ENCODE measurements around the gene ERC2. TPM values are rescaled to one million over a fixed set of nuclear protein-coding genes. Genes with fewer than 3 reads are reported as not detected.

The ERC2 gene
- total RNA-seq, 2 experiments from 2014 or later: not detected

GRCh38 chr3:55477306-55478303, 990.7 kb downstream of the ERC2 start:
- no peaks in the 10 kb centered on the region for H3K36me3 Mint-ChIP-seq
- DNase-seq: no peak
- H3K4me3 Mint-ChIP-seq: no peak overlapping the region
- H3K4me1 Mint-ChIP-seq: no peaks in the 10 kb centered on the region
- H3K9me3 Mint-ChIP-seq: no peaks in the 10 kb centered on the region
- POLR2A ChIA-PET: no interaction called here
- ATAC-seq (ENCODE audit: low read depth): no peak
- peaks cover 28% of the 10 kb centered on the region for H3K27me3 Mint-ChIP-seq
- no peak overlapping the region for H3K27ac Mint-ChIP-seq

- H3K27me3 Mint-ChIP-seq: peaks cover 18% of the 10 kb centered on the region
- POLR2A ChIA-PET: no interaction called here
- H3K9me3 Mint-ChIP-seq: no peaks in the 10 kb centered on the region
- ATAC-seq (ENCODE audit: low read depth): no peak
- no peak overlapping the region for H3K4me3 Mint-ChIP-seq
- no peaks in the 10 kb centered on the region for H3K4me1 Mint-ChIP-seq
- H3K36me3 Mint-ChIP-seq: no peaks in the 10 kb centered on the region
- H3K27ac Mint-ChIP-seq: no peak overlapping the region
- no peak for DNase-seq
Measured at GRCh38 chr3:55476515-55476914, 991.8 kb downstream of the ERC2 start.

GRCh38 chr3:55474213-55474632, 994.0 kb downstream of the ERC2 start:
- Mint-ChIP-seq H3K4me3 (no peak overlapping the region), H3K9me3 (no peaks in the 10 kb centered on the region), H3K27ac (no peak overlapping the region), H3K36me3 (no peaks in the 10 kb centered on the region), H3K4me1 (no peaks in the 10 kb centered on the region), H3K27me3 (peaks cover 5% of the 10 kb centered on the region)
- DNase-seq (no peak), ATAC-seq (ENCODE audit: low read depth) (no peak)
- POLR2A ChIA-PET: no interaction called here

GRCh38 chr3:55473788-55474187, 994.5 kb downstream of the ERC2 start:
- Mint-ChIP-seq H3K9me3 (no peaks in the 10 kb centered on the region), H3K36me3 (no peaks in the 10 kb centered on the region), H3K27ac (no peak overlapping the region), H3K27me3 (peaks cover 3% of the 10 kb centered on the region), H3K4me3 (no peak overlapping the region), H3K4me1 (no peaks in the 10 kb centered on the region)
- no peak for ATAC-seq (ENCODE audit: low read depth)
- DNase-seq: no peak
- POLR2A ChIA-PET: no interaction called here

GRCh38 chr3:55471522-55472280, 996.6 kb downstream of the ERC2 start:
- no peak overlapping the region for H3K27ac Mint-ChIP-seq
- no peak for DNase-seq
- peaks cover 2% of the 10 kb centered on the region for H3K27me3 Mint-ChIP-seq
- no peak overlapping the region for H3K4me3 Mint-ChIP-seq
- H3K36me3 Mint-ChIP-seq: no peaks in the 10 kb centered on the region
- H3K9me3 Mint-ChIP-seq: no peaks in the 10 kb centered on the region
- H3K4me1 Mint-ChIP-seq: no peaks in the 10 kb centered on the region
- ATAC-seq (ENCODE audit: low read depth): no peak
- POLR2A ChIA-PET: no interaction called here

- ATAC-seq (ENCODE audit: low read depth): no peak
- no peaks in the 10 kb centered on the region for H3K36me3 Mint-ChIP-seq
- H3K27me3 Mint-ChIP-seq: peaks cover 5% of the 10 kb centered on the region
- no peaks in the 10 kb centered on the region for H3K4me1 Mint-ChIP-seq
- DNase-seq: no peak
- H3K4me3 Mint-ChIP-seq: no peak overlapping the region
- H3K9me3 Mint-ChIP-seq: no peaks in the 10 kb centered on the region
- no peak overlapping the region for H3K27ac Mint-ChIP-seq
- POLR2A ChIA-PET: no interaction called here
Measured at GRCh38 chr3:55471084-55471483, 997.2 kb downstream of the ERC2 start.

GRCh38 chr3:55469957-55470526, 998.2 kb downstream of the ERC2 start:
- no peak overlapping the region for H3K27ac Mint-ChIP-seq
- peaks cover 5% of the 10 kb centered on the region for H3K27me3 Mint-ChIP-seq

GRCh38 chr3:55468251-55468650, 1000.0 kb downstream of the ERC2 start:
- ATAC-seq (ENCODE audit: low read depth) (no peak), DNase-seq (no peak)
- Mint-ChIP-seq H3K27ac (no peak overlapping the region), H3K4me3 (no peak overlapping the region), H3K4me1 (no peaks in the 10 kb centered on the region), H3K36me3 (no peaks in the 10 kb centered on the region), H3K27me3 (peaks cover 3% of the 10 kb centered on the region), H3K9me3 (no peaks in the 10 kb centered on the region)
- POLR2A ChIA-PET: no interaction called here

More at GRCh38 chr3:55469957-55470526, 998.2 kb downstream of the ERC2 start:
- Mint-ChIP-seq H3K9me3 (no peaks in the 10 kb centered on the region), H3K4me3 (no peak overlapping the region), H3K4me1 (no peaks in the 10 kb centered on the region), H3K36me3 (no peaks in the 10 kb centered on the region)
- DNase-seq: no peak
- POLR2A ChIA-PET: no interaction called here
- no peak for ATAC-seq (ENCODE audit: low read depth)

- H3K27me3 Mint-ChIP-seq: peaks cover 3% of the 10 kb centered on the region
- POLR2A ChIA-PET: no interaction called here
- ATAC-seq (ENCODE audit: low read depth): no peak
- H3K9me3 Mint-ChIP-seq: no peaks in the 10 kb centered on the region
- no peak for DNase-seq
- H3K36me3 Mint-ChIP-seq: no peaks in the 10 kb centered on the region
- no peaks in the 10 kb centered on the region for H3K4me1 Mint-ChIP-seq
- H3K27ac Mint-ChIP-seq: no peak overlapping the region
- H3K4me3 Mint-ChIP-seq: no peak overlapping the region
Measured at GRCh38 chr3:55467099-55467498, 1001.2 kb downstream of the ERC2 start.

- H3K4me3 Mint-ChIP-seq: no peak overlapping the region
- DNase-seq: no peak
Measured at GRCh38 chr3:55466526-55466925, 1001.7 kb downstream of the ERC2 start.

GRCh38 chr3:55461896-55462295, 1006.4 kb downstream of the ERC2 start:
- POLR2A ChIA-PET: no interaction called here

More at GRCh38 chr3:55466526-55466925, 1001.7 kb downstream of the ERC2 start:
- POLR2A ChIA-PET: no interaction called here
- peaks cover 3% of the 10 kb centered on the region for H3K27me3 Mint-ChIP-seq
- no peak overlapping the region for H3K27ac Mint-ChIP-seq
- H3K9me3 Mint-ChIP-seq: no peaks in the 10 kb centered on the region
- no peaks in the 10 kb centered on the region for H3K36me3 Mint-ChIP-seq
- no peaks in the 10 kb centered on the region for H3K4me1 Mint-ChIP-seq
- ATAC-seq (ENCODE audit: low read depth): no peak

GRCh38 chr3:55459838-55460237, 1008.4 kb downstream of the ERC2 start:
- no peaks in the 10 kb centered on the region for H3K27me3 Mint-ChIP-seq
- no peak overlapping the region for H3K4me3 Mint-ChIP-seq
- ATAC-seq (ENCODE audit: low read depth) (no peak), DNase-seq (no peak)
- H3K4me1 Mint-ChIP-seq: no peaks in the 10 kb centered on the region
- no peak overlapping the region for H3K27ac Mint-ChIP-seq
- H3K36me3 Mint-ChIP-seq: no peaks in the 10 kb centered on the region
- POLR2A ChIA-PET: no interaction called here
- no peaks in the 10 kb centered on the region for H3K9me3 Mint-ChIP-seq

More at GRCh38 chr3:55461896-55462295, 1006.4 kb downstream of the ERC2 start:
- DNase-seq: no peak
- no peaks in the 10 kb centered on the region for H3K9me3 Mint-ChIP-seq
- no peak overlapping the region for H3K27ac Mint-ChIP-seq
- H3K36me3 Mint-ChIP-seq: no peaks in the 10 kb centered on the region
- ATAC-seq (ENCODE audit: low read depth): no peak
- H3K4me1 Mint-ChIP-seq: no peaks in the 10 kb centered on the region
- H3K4me3 Mint-ChIP-seq: no peak overlapping the region
- peaks cover 3% of the 10 kb centered on the region for H3K27me3 Mint-ChIP-seq

Data from activated naive CD8-positive, alpha-beta T cell treated with anti-CD3 and anti-CD28 coated beads, Interleukin-2, amount 10 ng/mL, durations not matched to agents 7 days and 5 days (primary cell).